HL-60 (cell line): ENCODE measurements around the gene KBTBD7.

Experiments
- CTCF ChIP-seq: IDR thresholded peaks from one replicate; pipeline ENCODE4 v1.5.1; 2011; ENCODE audit warnings: low read length, control low read depth, inconsistent platforms; ENCODE audit not compliant: insufficient read depth
- POLR2AphosphoS5 ChIP-seq: IDR thresholded peaks from 2 replicates; pipeline ENCODE4 v1.6.1; 2012; ENCODE audit warnings: low read depth
- REST ChIP-seq: IDR thresholded peaks from 2 replicates; pipeline ENCODE4 v1.6.1; 2012; ENCODE audit warnings: low read depth; ENCODE audit not compliant: insufficient replicate concordance

- TF ChIP-seq CTCF (no peak), REST (no peak), POLR2AphosphoS5 (no peak)
Measured at GRCh38 chr13:41211062-41211461, 16.7 kb upstream of the KBTBD7 start.
